IMR-90 (cell line): ENCODE results near the gene FRYL. TPM values are rescaled to one million over a fixed set of nuclear protein-coding genes. Genes with fewer than 3 reads are reported as not detected.
A peak's percentile ranks its signal among the peaks of the same experiment; 100 is the strongest.

Source experiments
- ATAC-seq: fragments of 200-7000 bp; cut with Tn5 transposase; 2 replicates; pipeline ENCODE4 v1.9.1; 2020; ENCODE audit warnings: low read depth, mild to moderate bottlenecking, moderate library complexity
- BruUV-seq: library from RNA; stranded (reverse); fragments of 400-500 nt; replicated peaks from 2 replicates; lab custom pipeline; 2021; lab: Mats Ljungman, UMichigan
- CTCF ChIA-PET: fragments of 300-600 bp; formaldehyde crosslinking; extraction: SDS; loops from one replicate; lab custom pipeline; 2021; ENCODE audit warnings: antibody characterized with exemption; lab: Yijun Ruan, JAX
- POLR2A ChIA-PET: fragments of 300-600 bp; sonication (Branson Sonifier 250); formaldehyde crosslinking; loops from one replicate; lab custom pipeline; 2022; ENCODE audit warnings: antibody characterized with exemption; ENCODE audit not compliant: unreplicated experiment; lab: Charles Lee
- DNase-seq: peaks from one replicate; pipeline ENCODE4 v3.0.0; 2013
- H2AFZ ChIP-seq: replicated peaks from 2 replicates; pipeline ENCODE3; 2013; ENCODE audit warnings: low read length, mild to moderate bottlenecking; ENCODE audit not compliant: poor library complexity
- H2AK5ac ChIP-seq: 2 replicates; pipeline ENCODE4 v1.6.1; 2013; ENCODE audit warnings: low read depth, low read length, inconsistent platforms
- H2AK9ac ChIP-seq: replicated peaks from 2 replicates; pipeline ENCODE3; 2013; ENCODE audit warnings: mild to moderate bottlenecking, low read depth, low read length, moderate library complexity; ENCODE audit not compliant: poor library complexity
- H2BK120ac ChIP-seq: 2 replicates; pipeline ENCODE4 v1.6.1; 2013; ENCODE audit warnings: low read depth, low read length, inconsistent platforms
- H2BK15ac ChIP-seq: 3 replicates; pipeline ENCODE4 v1.6.1; 2013; ENCODE audit warnings: low read depth, low read length, inconsistent platforms
- H2BK20ac ChIP-seq: 2 replicates; pipeline ENCODE4 v1.6.1; 2013; ENCODE audit warnings: low read depth, mild to moderate bottlenecking, inconsistent platforms, low read length, moderate library complexity
- H2BK5ac ChIP-seq: 2 replicates; pipeline ENCODE4 v1.6.1; 2013; ENCODE audit warnings: mild to moderate bottlenecking, low read depth, low read length, inconsistent platforms; ENCODE audit not compliant: poor library complexity, severe bottlenecking
- H3K14ac ChIP-seq: replicated peaks from 2 replicates; pipeline ENCODE4 v1.6.1; 2013; ENCODE audit warnings: low read depth, low read length, inconsistent platforms
- H3K18ac ChIP-seq: 2 replicates; pipeline ENCODE4 v1.6.1; 2013; ENCODE audit warnings: low read depth, low read length, control low read depth
- H3K23ac ChIP-seq: 2 replicates; pipeline ENCODE4 v1.6.1; 2013; ENCODE audit warnings: low read depth, low read length, inconsistent platforms
- H3K27ac ChIP-seq: 2 replicates; pipeline ENCODE4 v1.5.1; 2013; ENCODE audit warnings: mild to moderate bottlenecking, control low read depth, low read length; ENCODE audit not compliant: insufficient read depth
- H3K27me3 ChIP-seq: 2 replicates; pipeline ENCODE4 v1.6.1; 2013; ENCODE audit warnings: low read length; ENCODE audit not compliant: control insufficient read depth, insufficient read depth
- H3K36me3 ChIP-seq: 2 replicates; pipeline ENCODE4 v1.6.1; 2013; ENCODE audit warnings: low read length, mixed read lengths; ENCODE audit not compliant: control insufficient read depth, insufficient read depth
- H3K4ac ChIP-seq: 2 replicates; pipeline ENCODE4 v1.6.1; 2013; ENCODE audit warnings: low read depth, low read length, inconsistent platforms
- H3K4me1 ChIP-seq: 2 replicates; pipeline ENCODE4 v1.6.1; 2013; ENCODE audit warnings: low read length, mixed read lengths; ENCODE audit not compliant: control insufficient read depth, insufficient read depth
- H3K4me2 ChIP-seq: 2 replicates; pipeline ENCODE4 v1.6.1; 2013; ENCODE audit warnings: low read depth, mild to moderate bottlenecking, control low read depth, low read length, moderate library complexity
- H3K4me3 ChIP-seq: 2 replicates; pipeline ENCODE4 v1.5.1; 2013; ENCODE audit warnings: low read depth, mild to moderate bottlenecking, control low read depth, low read length, moderate library complexity; ENCODE audit not compliant: insufficient read depth
- H3K56ac ChIP-seq: 2 replicates; pipeline ENCODE4 v1.6.1; 2013; ENCODE audit warnings: low read length, inconsistent platforms; ENCODE audit not compliant: insufficient read depth; ENCODE audit errors: extremely low read depth
- H3K79me1 ChIP-seq, 2 experiments: 2 replicates each; pipeline ENCODE4 v1.6.1; 2013; ENCODE audit warnings: low read length in 2 of 2, inconsistent platforms in 1 of 2, low read depth in 1 of 2
- H3K9ac ChIP-seq: 2 replicates; pipeline ENCODE4 v1.6.1; 2013; ENCODE audit warnings: low read depth, low read length, control low read depth
- H3K9me1 ChIP-seq: 2 replicates; pipeline ENCODE4 v1.6.1; 2013; ENCODE audit warnings: low read length, inconsistent platforms; ENCODE audit not compliant: insufficient read depth
- H3K9me3 ChIP-seq: 2 replicates; pipeline ENCODE4 v1.6.1; 2013; ENCODE audit warnings: low read length; ENCODE audit not compliant: control insufficient read depth, insufficient read depth
- H4K20me1 ChIP-seq: 2 replicates; pipeline ENCODE4 v1.6.1; 2013; ENCODE audit warnings: low read length, inconsistent platforms; ENCODE audit not compliant: insufficient read depth
- H4K5ac ChIP-seq: 2 replicates; pipeline ENCODE4 v1.6.1; 2013; ENCODE audit warnings: mild to moderate bottlenecking, low read depth, low read length, control low read depth
- H4K8ac ChIP-seq, 2 experiments: 2 replicates each; pipeline ENCODE4 v1.6.1; 2013; ENCODE audit warnings: low read depth in 2 of 2, low read length in 2 of 2, control low read depth in 1 of 2, inconsistent platforms in 1 of 2
- H4K91ac ChIP-seq: 2 replicates; pipeline ENCODE4 v1.6.1; 2013; ENCODE audit warnings: low read depth, low read length, inconsistent platforms; ENCODE audit not compliant: insufficient read depth
- MAFK ChIP-seq: IDR thresholded peaks from 2 replicates; pipeline ENCODE4 v1.6.1; 2012; ENCODE audit warnings: low read depth, low read length, improper control_type of control experiment
- MXI1 ChIP-seq: IDR thresholded peaks from 2 replicates; pipeline ENCODE4 v1.6.1; 2012; ENCODE audit warnings: low read depth, mild to moderate bottlenecking, low read length, moderate library complexity, borderline replicate concordance
- RCOR1 ChIP-seq: IDR thresholded peaks from 2 replicates; pipeline ENCODE4 v1.6.1; 2012; ENCODE audit warnings: mild to moderate bottlenecking, low read length, improper control_type of control experiment; ENCODE audit not compliant: insufficient replicate concordance
- RFX5 ChIP-seq: IDR thresholded peaks from 2 replicates; pipeline ENCODE4 v1.8.0; 2012; ENCODE audit warnings: low read depth, mild to moderate bottlenecking, low read length, moderate library complexity
- WGBS, 2 experiments: methylation state at CpG; one replicate each; pipeline versions ENCODE4 v1.1.5 to v1.1.7; 2013; ENCODE audit warnings: missing lambda C conversion rate in 2 of 2; ENCODE audit not compliant: insufficient read length in 1 of 2; ENCODE audit errors: extremely low coverage in 2 of 2; 5-methylcytosine and 5-hydroxymethylcytosine counted together
- dilution Hi-C: fragments of 300-500 bp; cut with HindIII; formaldehyde crosslinking; loops from one replicate; pipeline ENCODE4 v1.14.3; 2018; ENCODE audit warnings: low sequenced_read_pairs; ENCODE audit not compliant: unreplicated experiment
- in situ Hi-C: fragments of 300-500 bp; cut with MboI; formaldehyde crosslinking; loops from 3 replicates; pipeline ENCODE4 v1.14.3; 2019; ENCODE audit warnings: low sequenced_read_pairs, inconsistent platforms, mixed read lengths
- intact Hi-C: fragments of 100-400 bp; cut with micrococcal nuclease; formaldehyde crosslinking; loops from 2 replicates; pipeline ENCODE4 v1.10.0; 2022
- polyA plus RNA-seq, 3 experiments: library from polyadenylated mRNA; depleted of rRNA; stranded (reverse); fragments of >200 nt; gene quantifications; 2 replicates each; pipeline ENCODE4 v1.2.3, GENCODE V29; 2012; ENCODE audit warnings: low replicate concordance in 1 of 3
- total RNA-seq: library from RNA; depleted of rRNA; stranded (reverse); fragments of >200 nt; gene quantifications from 2 replicates; pipeline ENCODE4 v1.2.3, GENCODE V29; 2012
- TF ChIP-seq, protein P1 (sequence below): conservative IDR thresholded peaks from 2 replicates; pipeline ENCODE4 v1.5.1; 2012; ENCODE audit warnings: mild to moderate bottlenecking, low read depth, low read length, improper control_type of control experiment

The FRYL gene
- total and polyA plus RNA-seq, 2 of the 4 experiments (the other 2 are of a cell fraction), result 9.9 to 77.4 TPM

DNA sequence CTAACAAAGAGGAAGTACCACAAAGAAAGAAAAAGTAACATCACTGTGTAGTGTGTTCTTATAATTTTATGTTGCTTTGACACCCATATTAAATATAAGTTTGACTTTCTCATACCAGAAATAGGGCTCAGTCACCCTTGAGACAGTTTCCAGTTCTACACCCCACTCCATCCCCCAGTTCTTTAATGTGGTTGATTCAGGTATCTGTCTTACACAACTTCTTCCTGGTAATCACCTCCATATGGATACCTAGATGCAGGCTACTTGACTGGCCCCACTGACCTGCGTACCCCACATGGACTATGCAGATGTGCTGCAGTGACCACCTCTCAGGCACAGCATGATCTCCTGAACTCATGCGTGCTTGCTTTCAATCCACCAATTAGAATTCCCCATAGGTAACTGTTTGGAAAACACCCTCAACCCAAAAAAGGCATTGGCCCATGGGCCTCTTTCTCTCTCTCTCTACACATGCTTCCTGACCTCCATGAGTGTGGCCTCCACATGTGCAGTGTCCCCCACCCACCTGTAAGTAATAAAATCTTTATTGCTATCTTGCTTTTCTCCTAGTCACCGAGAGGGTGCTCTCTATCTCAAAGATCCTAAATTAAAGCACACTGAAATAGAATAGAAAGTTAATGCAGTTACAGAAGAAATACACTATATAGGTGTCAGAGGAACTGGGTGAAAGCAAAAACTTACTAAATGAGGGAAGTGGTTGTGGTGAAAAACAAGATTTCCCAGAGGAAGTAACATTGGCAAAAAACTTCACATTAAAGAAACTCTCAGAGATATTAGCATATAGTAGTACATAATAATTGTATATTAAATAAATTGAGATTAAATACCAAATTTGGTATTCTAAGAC lies 191.6 kb downstream of the FRYL start:
- H3K23ac ChIP-seq, result no peak overlapping the region
- peak overlapping the region; percentile 55 for H2AK9ac ChIP-seq
- no peak overlapping the region for H2AK5ac ChIP-seq
- no peaks in the 10 kb centered on the region for H4K20me1 ChIP-seq
- no peak overlapping the region for H4K8ac ChIP-seq
- no peaks in the 10 kb centered on the region for H3K4me1 ChIP-seq
- H3K9me1 ChIP-seq, result peaks cover 4% of the 10 kb centered on the region; the same call in 1 of the 2 replicates
- no peak overlapping the region for H2BK15ac ChIP-seq
- H3K4ac ChIP-seq, result no peak overlapping the region
- H3K27ac ChIP-seq, result no peak overlapping the region
- H3K4me2 ChIP-seq, result no peak overlapping the region
- no peak overlapping the region for H4K5ac ChIP-seq
- POLR2A ChIA-PET, result no interaction called here
- H3K79me1 ChIP-seq, result peaks cover 2 to 5% of the 10 kb centered on the region in 2 experiments; a peak in 1 of 4 replicates
- no peak overlapping the region for H3K18ac ChIP-seq
- dilution Hi-C loops, result no loop called here
- no peak overlapping the region for H2BK20ac ChIP-seq
- intact Hi-C loops, result no loop called here
- no peak overlapping the region for H3K56ac ChIP-seq
- no peak for ATAC-seq
- peaks cover 11% of the 10 kb centered on the region for H3K36me3 ChIP-seq
- H3K4me3 ChIP-seq, result no peak overlapping the region
- CTCF ChIA-PET, result no interaction called here
- H2BK120ac ChIP-seq, result no peak overlapping the region
- no peak overlapping the region for H4K91ac ChIP-seq
- no peak overlapping the region for H3K9ac ChIP-seq
- H3K14ac ChIP-seq, result no peak overlapping the region
- H2AFZ ChIP-seq, result no peak overlapping the region
- no peak overlapping the region for H2BK5ac ChIP-seq
- WGBS, 2 experiments, result no CpG with 5 or more reads among the region's 3 CpGs
- H3K9me3 ChIP-seq, result no peaks in the 10 kb centered on the region
- BruUV-seq, result no TSS peak
- no peak for DNase-seq
- H3K27me3 ChIP-seq, result no peaks in the 10 kb centered on the region
- in situ Hi-C loops, result loop anchor here (25.0 kb wide), 1 partner anchor 249 kb away; the partner anchor contains the start of gene OCIAD1
- TF ChIP-seq, protein P1, sequence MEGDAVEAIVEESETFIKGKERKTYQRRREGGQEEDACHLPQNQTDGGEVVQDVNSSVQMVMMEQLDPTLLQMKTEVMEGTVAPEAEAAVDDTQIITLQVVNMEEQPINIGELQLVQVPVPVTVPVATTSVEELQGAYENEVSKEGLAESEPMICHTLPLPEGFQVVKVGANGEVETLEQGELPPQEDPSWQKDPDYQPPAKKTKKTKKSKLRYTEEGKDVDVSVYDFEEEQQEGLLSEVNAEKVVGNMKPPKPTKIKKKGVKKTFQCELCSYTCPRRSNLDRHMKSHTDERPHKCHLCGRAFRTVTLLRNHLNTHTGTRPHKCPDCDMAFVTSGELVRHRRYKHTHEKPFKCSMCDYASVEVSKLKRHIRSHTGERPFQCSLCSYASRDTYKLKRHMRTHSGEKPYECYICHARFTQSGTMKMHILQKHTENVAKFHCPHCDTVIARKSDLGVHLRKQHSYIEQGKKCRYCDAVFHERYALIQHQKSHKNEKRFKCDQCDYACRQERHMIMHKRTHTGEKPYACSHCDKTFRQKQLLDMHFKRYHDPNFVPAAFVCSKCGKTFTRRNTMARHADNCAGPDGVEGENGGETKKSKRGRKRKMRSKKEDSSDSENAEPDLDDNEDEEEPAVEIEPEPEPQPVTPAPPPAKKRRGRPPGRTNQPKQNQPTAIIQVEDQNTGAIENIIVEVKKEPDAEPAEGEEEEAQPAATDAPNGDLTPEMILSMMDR, result no peak
- TF ChIP-seq RFX5 (no peak), MXI1 (no peak), MAFK (no peak), RCOR1 (no peak)
